HG03469 (cell line): ENCODE data around the gene CD247.

Experiments
- ATAC-seq: cut with Tn5 transposase; IDR thresholded peaks from one replicate; pipeline ENCODE4 v1.9.1; 2021; ENCODE audit warnings: mild to moderate bottlenecking, moderate library complexity, moderate number of reproducible peaks; ENCODE audit not compliant: unreplicated experiment

The CD247 gene

GRCh38 chr1:167440776-167441175, 77.6 kb downstream of the CD247 start:
- no peak for ATAC-seq

- ATAC-seq = no peak
Measured at GRCh38 chr1:167440345-167440744, 78.0 kb downstream of the CD247 start.

- ATAC-seq = peak; percentile 61
Measured at GRCh38 chr1:167439301-167439988, 78.9 kb downstream of the CD247 start.

- ATAC-seq = no peak
Measured at GRCh38 chr1:167438171-167439138, 79.9 kb downstream of the CD247 start.

- no peak for ATAC-seq
Measured at GRCh38 chr1:167435484-167435883, 82.8 kb downstream of the CD247 start.

GRCh38 chr1:167434306-167434705, 84.0 kb downstream of the CD247 start:
- ATAC-seq = no peak

GRCh38 chr1:167433884-167434283, 84.4 kb downstream of the CD247 start:
- no peak for ATAC-seq

GRCh38 chr1:167432780-167433179, 85.5 kb downstream of the CD247 start:
- ATAC-seq = no peak

- ATAC-seq = no peak
Measured at GRCh38 chr1:167431909-167432650, 86.2 kb downstream of the CD247 start.

GRCh38 chr1:167431261-167431908, 86.9 kb downstream of the CD247 start:
- no peak for ATAC-seq

GRCh38 chr1:167430849-167431242, 87.5 kb downstream of the CD247 start:
- ATAC-seq = no peak

GRCh38 chr1:167430134-167430848, 88.0 kb downstream of the CD247 start:
- ATAC-seq = no peak

- ATAC-seq = no peak
Measured at GRCh38 chr1:167429612-167430011, 88.7 kb downstream of the CD247 start.

GRCh38 chr1:167428395-167428794, 89.9 kb downstream of the CD247 start:
- no peak for ATAC-seq

- no peak for ATAC-seq
Measured at GRCh38 chr1:167427848-167428247, 90.5 kb downstream of the CD247 start.

- ATAC-seq = no peak
Measured at GRCh38 chr1:167426716-167427115, 91.6 kb downstream of the CD247 start.

- no peak for ATAC-seq
Measured at GRCh38 chr1:167425482-167425881, 92.8 kb downstream of the CD247 start.

GRCh38 chr1:167423684-167424619, 94.4 kb downstream of the CD247 start:
- no peak for ATAC-seq

- ATAC-seq = no peak
Measured at GRCh38 chr1:167420510-167420909, 97.8 kb downstream of the CD247 start.
